C4-2B (cell line): ENCODE data around the gene ELMO1.

Experiments
- H3K27ac ChIP-seq: fragments of 450-650 bp; 2 replicates; pipeline ENCODE4 v1.5.1; 2017
- CTCF ChIP-seq: fragments of 450-650 bp; conservative IDR thresholded peaks from 2 replicates; pipeline ENCODE4 v1.5.1; 2017; ENCODE audit warnings: mild to moderate bottlenecking
- ZFX ChIP-seq: fragments of 450-650 bp; IDR thresholded peaks from 2 replicates; pipeline ENCODE4 v1.6.1; 2017

Gene ELMO1

GRCh38 chr7:37448636-37449361 lies at the start of gene ELMO1:
Gene ELMO1, minus strand, starts transcription at chr7:37448864. Its CDS starts 106,174 bp downstream, at chr7:37342690.
- TF ChIP-seq ZFX = no peak
- peak; percentile 47 for TF ChIP-seq CTCF
- H3K27ac ChIP-seq = no peak within 1 kb of the TSS

GRCh38 chr7:37497576-37497975 lies 48.9 kb upstream of the ELMO1 start:
- TF ChIP-seq CTCF (no peak), ZFX (no peak)
- H3K27ac ChIP-seq = no peak overlapping the region

GRCh38 chr7:37495574-37496184 lies 47.0 kb upstream of the ELMO1 start:
- no peak overlapping the region for H3K27ac ChIP-seq
- TF ChIP-seq ZFX = no peak
- TF ChIP-seq CTCF = peak; percentile 82

GRCh38 chr7:37494926-37495325 lies 46.3 kb upstream of the ELMO1 start:
- TF ChIP-seq CTCF (no peak), ZFX (no peak)
- no peak overlapping the region for H3K27ac ChIP-seq

GRCh38 chr7:37493810-37494209 lies 45.1 kb upstream of the ELMO1 start:
- TF ChIP-seq ZFX (no peak), CTCF (no peak)
- no peak overlapping the region for H3K27ac ChIP-seq

- no peak overlapping the region for H3K27ac ChIP-seq
- TF ChIP-seq ZFX = no peak
- no peak for TF ChIP-seq CTCF
Observed at GRCh38 chr7:37493123-37493522, 44.5 kb upstream of the ELMO1 start.

- TF ChIP-seq ZFX (no peak), CTCF (peak; percentile 17)
- no peak overlapping the region for H3K27ac ChIP-seq
Observed at GRCh38 chr7:37491919-37492694, 43.4 kb upstream of the ELMO1 start.
